GM18502 (cell line): ENCODE measurements around the gene FAM120A.
A peak's percentile ranks its signal among the peaks of the same experiment; 100 is the strongest.

Experiments
- ATAC-seq: cut with Tn5 transposase; IDR thresholded peaks from one replicate; pipeline ENCODE4 v1.9.1; 2021; ENCODE audit warnings: mild to moderate bottlenecking; ENCODE audit not compliant: unreplicated experiment, poor library complexity

Gene FAM120A

GRCh38 chr9:93574900-93575795, 123.7 kb downstream of the FAM120A start:
- no peak for ATAC-seq

GRCh38 chr9:93575796-93576257, 124.3 kb downstream of the FAM120A start:
- ATAC-seq = peak; percentile 51

GRCh38 chr9:93576258-93577077, 125.0 kb downstream of the FAM120A start, which contains the start of gene PHF2:
PHF2 (plus strand) TSS chr9:93576584; CDS start chr9:93576774, 190 bp downstream.
- peak; percentile 41 for ATAC-seq

- peak; percentile 31 for ATAC-seq
These were observed 125.8 kb downstream of the FAM120A start for GRCh38 chr9:93577078-93577974.

- ATAC-seq = no peak
These were observed 126.6 kb downstream of the FAM120A start for GRCh38 chr9:93577975-93578682.

GRCh38 chr9:93578844-93579243, 127.4 kb downstream of the FAM120A start:
- no peak for ATAC-seq

GRCh38 chr9:93579711-93580516, 128.4 kb downstream of the FAM120A start:
- no peak for ATAC-seq

GRCh38 chr9:93580654-93581380, 129.3 kb downstream of the FAM120A start:
- ATAC-seq = no peak

GRCh38 chr9:93582115-93582514, 130.6 kb downstream of the FAM120A start:
- ATAC-seq = no peak

- ATAC-seq = no peak
These were observed 131.1 kb downstream of the FAM120A start for GRCh38 chr9:93582550-93582949.

GRCh38 chr9:93585259-93585658, 133.8 kb downstream of the FAM120A start:
- no peak for ATAC-seq

- ATAC-seq = no peak
These were observed 134.2 kb downstream of the FAM120A start for GRCh38 chr9:93585695-93586094.

- no peak for ATAC-seq
These were observed 135.0 kb downstream of the FAM120A start for GRCh38 chr9:93586290-93587057.

GRCh38 chr9:93587284-93587650, 135.8 kb downstream of the FAM120A start:
- ATAC-seq = no peak

GRCh38 chr9:93587651-93588347, 136.3 kb downstream of the FAM120A start:
- no peak for ATAC-seq
